Measurements from ENCODE around the gene DNAJA3. TPM values are rescaled to one million over a fixed set of nuclear protein-coding genes. Genes with fewer than 3 reads are reported as not detected.

Gene DNAJA3
- total and polyA plus RNA-seq, 9 of the 15 experiments (the other 6 are each of a cell fraction or from before 2014, with no cell fraction given) = 8.1 to 105 (median 79.0) TPM

DNA sequence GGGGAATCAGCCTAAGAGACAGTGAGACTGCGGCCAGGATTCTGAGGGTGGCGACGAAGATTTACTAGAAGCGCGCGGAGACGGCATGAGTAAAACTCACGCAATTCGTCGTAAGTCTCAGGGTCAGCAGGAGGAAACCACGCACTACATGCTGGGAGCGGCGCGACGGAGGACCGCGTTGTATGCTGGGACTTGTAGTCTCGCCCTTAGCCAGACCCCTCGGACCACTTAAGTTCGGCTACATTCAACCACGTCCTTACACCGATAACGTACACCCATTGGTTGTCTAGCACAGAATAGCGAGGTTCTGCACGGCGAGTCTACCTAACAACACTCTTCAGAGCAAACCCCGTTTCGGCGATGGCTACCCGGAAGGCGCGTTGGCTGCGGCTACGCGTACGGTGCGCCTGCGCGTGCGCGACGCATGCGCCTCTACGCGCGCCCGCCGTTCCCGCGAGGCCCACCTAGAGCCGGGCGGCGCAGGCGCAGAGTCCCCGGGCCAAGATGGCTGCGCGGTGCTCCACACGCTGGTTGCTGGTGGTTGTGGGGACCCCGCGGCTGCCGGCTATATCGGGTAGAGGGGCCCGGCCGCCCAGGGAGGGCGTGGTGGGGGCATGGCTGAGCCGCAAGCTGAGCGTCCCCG, at the start of gene DNAJA3 (continued):
- TF ChIP-seq GTF2A2 (tag; IDR thresholded peaks at IDR 0.05) = no peak
- TF ChIP-seq, protein P1, sequence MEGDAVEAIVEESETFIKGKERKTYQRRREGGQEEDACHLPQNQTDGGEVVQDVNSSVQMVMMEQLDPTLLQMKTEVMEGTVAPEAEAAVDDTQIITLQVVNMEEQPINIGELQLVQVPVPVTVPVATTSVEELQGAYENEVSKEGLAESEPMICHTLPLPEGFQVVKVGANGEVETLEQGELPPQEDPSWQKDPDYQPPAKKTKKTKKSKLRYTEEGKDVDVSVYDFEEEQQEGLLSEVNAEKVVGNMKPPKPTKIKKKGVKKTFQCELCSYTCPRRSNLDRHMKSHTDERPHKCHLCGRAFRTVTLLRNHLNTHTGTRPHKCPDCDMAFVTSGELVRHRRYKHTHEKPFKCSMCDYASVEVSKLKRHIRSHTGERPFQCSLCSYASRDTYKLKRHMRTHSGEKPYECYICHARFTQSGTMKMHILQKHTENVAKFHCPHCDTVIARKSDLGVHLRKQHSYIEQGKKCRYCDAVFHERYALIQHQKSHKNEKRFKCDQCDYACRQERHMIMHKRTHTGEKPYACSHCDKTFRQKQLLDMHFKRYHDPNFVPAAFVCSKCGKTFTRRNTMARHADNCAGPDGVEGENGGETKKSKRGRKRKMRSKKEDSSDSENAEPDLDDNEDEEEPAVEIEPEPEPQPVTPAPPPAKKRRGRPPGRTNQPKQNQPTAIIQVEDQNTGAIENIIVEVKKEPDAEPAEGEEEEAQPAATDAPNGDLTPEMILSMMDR (IDR thresholded peaks at IDR 0.05 in 2 of 3, conservative IDR thresholded peaks at IDR 0.05 in 1 of 3; ENCODE audit: insufficient read depth in 2 of 3, low read depth in 1 of 3, low read length in 3 of 3) = peak in 1 of 3 experiments; percentile 9; a peak in 1 of 6 replicates
- TF ChIP-seq BCOR (IDR thresholded peaks at IDR 0.05) = no peak
- no peak for TF ChIP-seq HNRNPUL1 (IDR thresholded peaks at IDR 0.05; ENCODE audit: low read length)
- TF ChIP-seq U2AF2 (optimal IDR thresholded peaks at IDR 0.05; ENCODE audit: low read depth, low read length) = no peak
- TF ChIP-seq HDAC1 (IDR thresholded peaks at IDR 0.05) = peak in 1 of 2 experiments; percentile 98; a peak in 2 of 4 replicates
- TF ChIP-seq FOXK1 (CRISPR knock-in tag; IDR thresholded peaks at IDR 0.05; ENCODE audit: borderline replicate concordance) = no peak; the same call in 1 of the 2 replicates
- TF ChIP-seq ZZZ3 (IDR thresholded peaks at IDR 0.05) = no peak
- no peak for TF ChIP-seq CC2D1A (IDR thresholded peaks at IDR 0.05)
- no peak for TF ChIP-seq BRD4 (IDR thresholded peaks at IDR 0.05)
- TF ChIP-seq ZNF699 (CRISPR knock-in tag; IDR thresholded peaks at IDR 0.05; ENCODE audit: insufficient replicate concordance) = no peak
- TF ChIP-seq PRMT5 (CRISPR knock-in tag; IDR thresholded peaks at IDR 0.05) = no peak
- TF ChIP-seq, protein P2, sequence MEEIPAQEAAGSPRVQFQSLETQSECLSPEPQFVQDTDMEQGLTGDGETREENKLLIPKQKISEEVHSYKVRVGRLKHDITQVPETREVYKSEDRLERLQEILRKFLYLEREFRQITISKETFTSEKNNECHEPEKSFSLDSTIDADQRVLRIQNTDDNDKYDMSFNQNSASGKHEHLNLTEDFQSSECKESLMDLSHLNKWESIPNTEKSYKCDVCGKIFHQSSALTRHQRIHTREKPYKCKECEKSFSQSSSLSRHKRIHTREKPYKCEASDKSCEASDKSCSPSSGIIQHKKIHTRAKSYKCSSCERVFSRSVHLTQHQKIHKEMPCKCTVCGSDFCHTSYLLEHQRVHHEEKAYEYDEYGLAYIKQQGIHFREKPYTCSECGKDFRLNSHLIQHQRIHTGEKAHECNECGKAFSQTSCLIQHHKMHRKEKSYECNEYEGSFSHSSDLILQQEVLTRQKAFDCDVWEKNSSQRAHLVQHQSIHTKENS (CRISPR knock-in tag; IDR thresholded peaks at IDR 0.05) = no peak
- TF ChIP-seq NRF1 (conservative IDR thresholded peaks at IDR 0.05 in 1 of 2, IDR thresholded peaks at IDR 0.05 in 1 of 2) = peak; percentile 100
- no peak for TF ChIP-seq PHTF2 (CRISPR knock-in tag; IDR thresholded peaks at IDR 0.05)
- no peak for TF ChIP-seq SREBF2 (CRISPR knock-in tag; IDR thresholded peaks at IDR 0.05)
- no peak for TF ChIP-seq RAD51 (IDR thresholded peaks at IDR 0.05; ENCODE audit: borderline replicate concordance, low read depth)
- TF ChIP-seq ESRRA (IDR thresholded peaks at IDR 0.05; ENCODE audit: borderline replicate concordance, low read depth) = peak; percentile 65
- TF ChIP-seq NFATC3 (IDR thresholded peaks at IDR 0.05) = no peak
- peak in 1 of 2 experiments; percentile 20; a peak in 1 of 4 replicates for TF ChIP-seq TBL1XR1 (IDR thresholded peaks at IDR 0.05; ENCODE audit: low read length in 2 of 2)
- peak; percentile 97 for TF ChIP-seq TAF1 (IDR thresholded peaks at IDR 0.05; ENCODE audit: control insufficient read depth, extremely low read depth, insufficient read depth, low read length, severe bottlenecking)
- no peak; the same call in 1 of the 2 replicates for TF ChIP-seq ZC3H8 (IDR thresholded peaks at IDR 0.05)
- peak; percentile 96 for TF ChIP-seq ZNF143 (CRISPR knock-in tag; IDR thresholded peaks at IDR 0.05)
- no peak for TF ChIP-seq XRCC4 (IDR thresholded peaks at IDR 0.05; ENCODE audit: extremely low read depth, insufficient read depth, insufficient read length)
- no peak for TF ChIP-seq MECOM (CRISPR knock-in tag; IDR thresholded peaks at IDR 0.05)
- TF ChIP-seq TFAM (CRISPR knock-in tag; conservative IDR thresholded peaks at IDR 0.05) = no peak
- TF ChIP-seq, protein P3, sequence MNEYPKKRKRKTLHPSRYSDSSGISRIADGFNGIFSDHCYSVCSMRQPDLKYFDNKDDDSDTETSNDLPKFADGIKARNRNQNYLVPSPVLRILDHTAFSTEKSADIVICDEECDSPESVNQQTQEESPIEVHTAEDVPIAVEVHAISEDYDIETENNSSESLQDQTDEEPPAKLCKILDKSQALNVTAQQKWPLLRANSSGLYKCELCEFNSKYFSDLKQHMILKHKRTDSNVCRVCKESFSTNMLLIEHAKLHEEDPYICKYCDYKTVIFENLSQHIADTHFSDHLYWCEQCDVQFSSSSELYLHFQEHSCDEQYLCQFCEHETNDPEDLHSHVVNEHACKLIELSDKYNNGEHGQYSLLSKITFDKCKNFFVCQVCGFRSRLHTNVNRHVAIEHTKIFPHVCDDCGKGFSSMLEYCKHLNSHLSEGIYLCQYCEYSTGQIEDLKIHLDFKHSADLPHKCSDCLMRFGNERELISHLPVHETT (CRISPR knock-in tag; conservative IDR thresholded peaks at IDR 0.05 in 1 of 2, IDR thresholded peaks at IDR 0.05 in 1 of 2) = peak in 1 of 2 experiments; percentile 66; a peak in 1 of 4 replicates
